Heart left ventricle (tissue), 16 donors: Measurements from ENCODE around the gene HERC2. TPM values are rescaled to one million over a fixed set of nuclear protein-coding genes. Genes with fewer than 3 reads are reported as not detected.

Source experiments
- ATAC-seq, 4 donors: fragments of 200-7000 bp; cut with Tn5 transposase; one replicate each; pipeline ENCODE4 v1.9.1; 2020 to 2022; ENCODE audit warnings: moderate library complexity in 4 of 4, mild to moderate bottlenecking in 3 of 4, moderate number of reproducible peaks in 1 of 4
- DNase-seq, 5 donors: peaks; one replicate each; pipeline ENCODE4 v3.0.0-alpha.2; 2020
- H3K27ac ChIP-seq, 12 donors: fragments of 200-600 bp; sonication (generic) in 4 of 12; one replicate each; pipeline versions ENCODE4 v1.5.0 to v1.8.0; 2016 to 2022; ENCODE audit warnings: mild to moderate bottlenecking in 2 of 12
- H3K27me3 ChIP-seq, 9 donors: fragments of 200-600 bp; sonication (generic) in 2 of 9; one replicate each; pipeline versions ENCODE4 v1.5.1 to v1.8.0; 2016 to 2022; ENCODE audit warnings: mild to moderate bottlenecking in 3 of 9
- H3K36me3 ChIP-seq, 9 donors: fragments of 200-600 bp; sonication (generic) in 2 of 9; one replicate each; pipeline versions ENCODE4 v1.5.0 to v1.8.0; 2018 to 2022; ENCODE audit warnings: mild to moderate bottlenecking in 2 of 9
- H3K4me1 ChIP-seq, 12 donors: fragments of 200-600 bp; sonication (generic) in 4 of 12; one replicate each; pipeline versions ENCODE4 v1.5.0 to v1.8.0; 2016 to 2022; ENCODE audit warnings: mild to moderate bottlenecking in 3 of 12
- H3K4me3 ChIP-seq, 12 donors: fragments of 200-600 bp; sonication (generic) in 4 of 12; one replicate each; pipeline versions ENCODE4 v1.5.0 to v1.8.0; 2017 to 2022; ENCODE audit warnings: mild to moderate bottlenecking in 9 of 12, moderate library complexity in 4 of 12
- H3K9me3 ChIP-seq, 12 donors: fragments of 200-600 bp; sonication (generic) in 4 of 12; one replicate each; pipeline versions ENCODE4 v1.5.0 to v1.8.0; 2016 to 2022; ENCODE audit warnings: mild to moderate bottlenecking in 1 of 12
- POLR2A ChIP-seq, 2 donors: fragments of 450-650 bp; IDR thresholded peaks; one replicate each; pipeline ENCODE4 v1.6.1; 2017; ENCODE audit warnings: antibody characterized with exemption in 2 of 2, mild to moderate bottlenecking in 2 of 2, moderate library complexity in 2 of 2
- WGBS, 4 donors: extraction: QIAGEN DNeasy Blood & Tissue Kit in 2 of 4; methylation state at CpG; one replicate each; pipeline versions ENCODE4 v1.1.5 to v1.1.7; 2013 to 2018; 5-methylcytosine and 5-hydroxymethylcytosine counted together
- intact Hi-C, 10 donors: fragments of 100-400 bp; cut with DNase I; formaldehyde crosslinking; loops; one replicate each; pipeline versions ENCODE4 v1.11.1 to v1.14.2; 2022
- polyA plus RNA-seq, 2 donors: library from polyadenylated mRNA; stranded (reverse); fragments of 200-250 nt; gene quantifications; one replicate each; pipeline ENCODE4 v1.2.3, GENCODE V29; 2013
- total RNA-seq, 9 donors: library from RNA; depleted of rRNA in 2 of 9; stranded (reverse); fragments of >200 nt in 2 of 9; fragmentation: NEBNext Ultra II Directional in 3 of 9; extraction: Animal tissue kit (Norgen Biotek cat#: 25700) in 3 of 9; gene quantifications; one replicate each; pipeline versions ENCODE4 v1.1.0 to v1.2.4, GENCODE V29; 2016 to 2023
- TF ChIP-seq, protein P1 (sequence below), 12 donors: fragments of 200-600 bp; sonication (generic) in 4 of 12; IDR thresholded peaks; one replicate each; pipeline versions ENCODE4 v1.5.0 to v1.8.0; 2018 to 2022; ENCODE audit warnings: antibody characterized with exemption in 12 of 12, mild to moderate bottlenecking in 5 of 12
- donor health status: ischemic (EF 13 %, LVEDD 7.1; RV severe dilation, severe dysfunction).
- donor health status: healthy with polysubstance abuse.
- donor health status: DM: no; HTN: yes; CAD: no.
- donor health status: DM: no; HTN: no; CAD: no.
- donor health status: ischemic (EF 25% LVEDD 6.9; RV normal size, moderate dysfunction).
- donor health status: ischemic (EF 25% LVEDD 5.7; RV mildly dilated, moderate dysfunction).
- donor health status: healthy.
- donor health status: DM: yes; HTN: yes; CAD: no.
- donor health status: ischemic (EF 35%, LVEDD 5.7; RV mildly dilated, moderate dysfunction).
- donor health status: nonischemic (EF 11% LVEDD 7.7; RV severe dilation, severe dysfunction).
- donor health status: DM: yes; HTN: yes; CAD: no.
- donor health status: PGD.
- donor health status: ischemic (EF 29% LVEDD 5.4; RV normal size, mild dysfunction).
- donor health status: nonischemic (EF 23%, LVEDD 6.1; RV moderate dilation, normal function).

The HERC2 gene
- total and polyA plus RNA-seq, 11 donors, result 25.9 to 70.5 (median 59.0) TPM

- DNase-seq, result peak in 1 of 5 donors; percentile 18
Measured at GRCh38 chr15:28106294-28107110, 215.5 kb downstream of the HERC2 start.

GRCh38 chr15:28105793-28106192, 216.2 kb downstream of the HERC2 start:
- 88 to 91% (median 90%) methylated on average over 5 of the region's 5 CpGs for WGBS, 4 donors
- intact Hi-C loops, result no loop called here
- ATAC-seq, result no peak

More at GRCh38 chr15:28106294-28107110, 215.5 kb downstream of the HERC2 start:
- 5 to 15% (median 8%) methylated on average over 21 to 81 of the region's 81 CpGs for WGBS, 4 donors
- ATAC-seq, result peak in 2 of 4 donors; percentile 37 to 44
- Histone ChIP-seq H3K4me3 (peak overlapping the region; percentile 24 to 71 (median 58)), H3K27me3 (peaks cover 0 to 25% (median 5%) of the 10 kb centered on the region in 9 donors), H3K27ac (no peak overlapping the region), H3K36me3 (peaks cover 0 to 12% (median 6%) of the 10 kb centered on the region in 9 donors), H3K9me3 (no peaks in the 10 kb centered on the region), H3K4me1 (peaks cover 0 to 18% (median 12%) of the 10 kb centered on the region in 12 donors)
- intact Hi-C loops, result no loop called here
- no peak for TF ChIP-seq POLR2A (IDR thresholded peaks at IDR 0.05)
- TF ChIP-seq, protein P1, sequence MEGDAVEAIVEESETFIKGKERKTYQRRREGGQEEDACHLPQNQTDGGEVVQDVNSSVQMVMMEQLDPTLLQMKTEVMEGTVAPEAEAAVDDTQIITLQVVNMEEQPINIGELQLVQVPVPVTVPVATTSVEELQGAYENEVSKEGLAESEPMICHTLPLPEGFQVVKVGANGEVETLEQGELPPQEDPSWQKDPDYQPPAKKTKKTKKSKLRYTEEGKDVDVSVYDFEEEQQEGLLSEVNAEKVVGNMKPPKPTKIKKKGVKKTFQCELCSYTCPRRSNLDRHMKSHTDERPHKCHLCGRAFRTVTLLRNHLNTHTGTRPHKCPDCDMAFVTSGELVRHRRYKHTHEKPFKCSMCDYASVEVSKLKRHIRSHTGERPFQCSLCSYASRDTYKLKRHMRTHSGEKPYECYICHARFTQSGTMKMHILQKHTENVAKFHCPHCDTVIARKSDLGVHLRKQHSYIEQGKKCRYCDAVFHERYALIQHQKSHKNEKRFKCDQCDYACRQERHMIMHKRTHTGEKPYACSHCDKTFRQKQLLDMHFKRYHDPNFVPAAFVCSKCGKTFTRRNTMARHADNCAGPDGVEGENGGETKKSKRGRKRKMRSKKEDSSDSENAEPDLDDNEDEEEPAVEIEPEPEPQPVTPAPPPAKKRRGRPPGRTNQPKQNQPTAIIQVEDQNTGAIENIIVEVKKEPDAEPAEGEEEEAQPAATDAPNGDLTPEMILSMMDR (IDR thresholded peaks at IDR 0.05), result no peak

GRCh38 chr15:28105224-28105791, 216.7 kb downstream of the HERC2 start:
- Histone ChIP-seq H3K27ac (no peak overlapping the region), H3K36me3 (no peaks in the 10 kb centered on the region), H3K4me1 (peaks cover 0 to 18% (median 12%) of the 10 kb centered on the region in 12 donors), H3K9me3 (no peaks in the 10 kb centered on the region), H3K27me3 (peaks cover 0 to 29% (median 8%) of the 10 kb centered on the region in 9 donors), H3K4me3 (no peak overlapping the region)
- no peak for TF ChIP-seq POLR2A (IDR thresholded peaks at IDR 0.05)
- TF ChIP-seq, protein P1 (IDR thresholded peaks at IDR 0.05), result no peak
- DNase-seq (no peak), ATAC-seq (no peak)
- intact Hi-C loops, result no loop called here
- 92 to 98% (median 95%) methylated on average over 9 of the region's 9 CpGs for WGBS, 4 donors

More at GRCh38 chr15:28105793-28106192, 216.2 kb downstream of the HERC2 start:
- TF ChIP-seq POLR2A (IDR thresholded peaks at IDR 0.05), result no peak
- TF ChIP-seq, protein P1 (IDR thresholded peaks at IDR 0.05), result no peak
- Histone ChIP-seq H3K27me3 (peaks cover 0 to 25% (median 6%) of the 10 kb centered on the region in 9 donors), H3K9me3 (no peaks in the 10 kb centered on the region), H3K36me3 (peaks cover 0 to 5% (median 0%) of the 10 kb centered on the region in 9 donors), H3K4me3 (no peak overlapping the region), H3K4me1 (peaks cover 0 to 18% (median 12%) of the 10 kb centered on the region in 12 donors), H3K27ac (no peak overlapping the region)
- peak in 1 of 5 donors; percentile 4 for DNase-seq

- ATAC-seq, result no peak
- no peak for DNase-seq
- intact Hi-C loops, result no loop called here
- Histone ChIP-seq H3K27ac (no peak overlapping the region), H3K36me3 (no peaks in the 10 kb centered on the region), H3K9me3 (no peaks in the 10 kb centered on the region), H3K4me3 (no peak overlapping the region), H3K4me1 (peaks cover 0 to 22% (median 13%) of the 10 kb centered on the region in 12 donors), H3K27me3 (peaks cover 0 to 39% (median 12%) of the 10 kb centered on the region in 9 donors)
- 93 to 98% (median 93%) methylated on average over 10 of the region's 10 CpGs for WGBS, 4 donors
- no peak for TF ChIP-seq POLR2A (IDR thresholded peaks at IDR 0.05)
- TF ChIP-seq, protein P1 (IDR thresholded peaks at IDR 0.05), result no peak
Measured at GRCh38 chr15:28104326-28104725, 217.7 kb downstream of the HERC2 start.
